ENCODE measurements around the gene TMEM43.
A peak's percentile ranks its signal among the peaks of the same experiment; 100 is the strongest.

Gene TMEM43

GRCh38 chr3:14152963-14153355 is 28.1 kb downstream of the TMEM43 start:
- DNase-seq = no peak

DNA sequence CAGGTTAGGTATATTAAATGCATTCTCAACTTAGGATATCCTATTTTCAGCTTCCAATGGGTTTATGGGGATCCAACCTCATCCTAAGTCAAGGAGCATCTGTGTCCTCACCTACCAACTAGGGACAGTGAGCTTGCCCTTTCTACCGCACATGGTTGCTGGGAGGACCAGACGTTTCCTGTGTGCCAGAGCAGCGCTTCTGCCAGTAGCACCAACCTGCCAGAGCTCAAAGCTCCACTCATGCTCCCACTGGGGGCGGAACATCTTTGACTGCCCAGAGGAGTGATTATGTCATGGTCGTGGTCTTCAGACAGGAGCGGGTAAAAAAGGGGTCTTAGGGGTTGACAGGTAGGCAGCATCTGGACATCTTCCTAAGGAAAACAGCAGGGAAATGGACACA is 28.8 kb downstream of the TMEM43 start:
- DNase-seq = no peak

GRCh38 chr3:14154276-14154675 is 29.4 kb downstream of the TMEM43 start:
- DNase-seq = no peak

DNA sequence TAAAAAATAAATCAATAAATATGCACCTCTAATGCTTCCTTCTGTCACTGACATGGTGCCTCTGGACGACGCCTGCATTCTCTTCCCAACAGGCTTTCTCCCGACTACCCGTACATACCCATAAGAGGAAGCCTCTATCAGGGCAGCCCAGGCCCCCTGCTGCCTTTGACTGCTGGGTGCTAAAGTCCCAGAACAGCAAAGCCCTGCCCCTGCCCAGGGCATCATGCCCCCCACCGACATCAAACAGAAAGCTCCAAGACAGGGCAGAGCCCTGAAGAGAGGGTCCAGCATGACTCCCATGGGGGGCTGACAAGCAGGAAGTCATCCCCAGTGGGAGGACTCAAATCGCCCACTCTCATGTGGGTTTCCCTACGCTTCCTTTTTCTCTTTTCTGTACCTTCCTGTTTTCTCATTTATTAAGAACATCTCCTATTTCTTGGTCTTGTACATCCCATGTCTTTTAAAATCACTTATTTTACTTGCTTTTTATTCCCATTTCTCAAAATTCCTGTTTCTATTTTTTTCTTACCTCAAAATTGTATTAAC is 30.1 kb downstream of the TMEM43 start:
- no peak for DNase-seq

DNA sequence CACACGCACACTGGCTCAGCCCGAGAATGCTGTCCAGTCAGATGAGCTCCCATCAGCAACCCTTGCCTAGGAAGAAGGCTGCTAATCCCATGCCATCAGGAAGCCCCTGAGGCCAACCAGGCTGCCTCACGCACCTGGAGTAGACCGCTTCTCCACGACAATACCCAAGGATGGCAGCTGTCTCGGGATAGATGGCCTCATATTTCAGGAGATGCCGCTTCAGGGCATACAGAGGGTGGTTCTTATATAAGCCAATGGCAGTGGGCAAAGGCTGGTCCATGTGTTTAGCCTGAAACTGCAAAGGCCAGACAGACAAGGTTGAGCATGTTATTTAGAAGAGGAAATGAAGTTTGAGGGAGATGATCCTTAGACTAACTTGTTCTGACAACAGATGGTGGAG is 31.3 kb downstream of the TMEM43 start:
- DNase-seq = no peak

- DNase-seq = no peak
Observed at GRCh38 chr3:14156843-14157561, 32.1 kb downstream of the TMEM43 start.

DNA sequence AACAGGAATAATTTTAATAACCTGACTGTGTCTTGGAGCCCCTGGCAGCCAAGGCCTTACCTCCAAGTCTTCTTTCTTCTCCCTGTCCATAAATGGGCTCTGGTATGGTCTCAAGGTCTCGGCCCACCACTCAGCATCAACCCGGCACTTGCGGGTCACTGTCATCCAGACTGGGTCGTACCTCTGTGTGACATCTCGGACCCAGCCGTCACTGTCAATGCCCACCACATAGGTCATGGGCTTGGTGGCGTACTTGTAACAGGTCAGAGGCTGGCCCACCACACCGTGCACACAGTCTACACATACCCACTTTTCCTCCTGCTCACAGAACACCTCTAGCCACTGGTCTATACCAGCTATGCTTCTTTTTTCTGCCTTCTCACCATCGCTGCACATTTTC is 33.1 kb downstream of the TMEM43 start:
- no peak for DNase-seq

- no peak for DNase-seq
Observed at GRCh38 chr3:14158370-14158769, 33.5 kb downstream of the TMEM43 start.

DNA sequence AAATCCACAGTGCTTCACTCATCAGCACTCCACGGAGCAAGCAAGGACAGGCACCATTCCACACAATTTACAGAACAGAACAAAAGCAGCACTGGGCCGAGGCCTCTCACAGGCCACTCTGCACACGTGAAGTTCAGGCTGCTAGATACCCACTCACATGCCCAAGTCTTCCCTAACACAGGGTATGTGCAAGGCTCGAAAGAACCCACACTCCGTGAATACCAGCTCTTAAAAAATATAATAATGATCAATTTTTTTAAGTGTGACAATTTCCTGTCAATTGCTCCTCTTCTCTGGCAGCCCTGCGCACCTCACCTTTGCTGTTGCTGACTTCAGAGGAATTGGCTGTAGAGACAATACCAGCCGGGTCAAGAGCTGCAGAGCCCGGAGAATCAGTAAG is 34.6 kb downstream of the TMEM43 start:
- DNase-seq = no peak

- DNase-seq = no peak
Observed at GRCh38 chr3:14161282-14161681, 36.4 kb downstream of the TMEM43 start.

DNA sequence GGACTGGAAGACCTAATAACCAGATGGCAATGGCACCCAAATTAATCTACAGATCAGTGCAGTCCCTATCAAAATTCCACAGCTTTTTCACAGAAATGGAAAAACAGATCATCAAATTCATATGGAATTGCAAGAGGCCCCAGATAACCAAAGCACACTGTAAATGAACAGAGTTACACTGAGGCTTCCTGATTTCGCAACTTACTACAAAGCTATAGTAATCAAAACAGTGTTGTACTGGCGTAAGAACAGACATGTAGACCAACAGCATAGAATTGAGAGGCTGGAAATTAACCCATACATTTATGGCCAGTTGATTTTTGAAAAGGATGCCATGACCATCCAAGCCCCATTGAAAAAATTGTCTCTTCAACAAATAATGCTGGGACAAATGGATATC is 37.3 kb downstream of the TMEM43 start:
- no peak for DNase-seq

DNA sequence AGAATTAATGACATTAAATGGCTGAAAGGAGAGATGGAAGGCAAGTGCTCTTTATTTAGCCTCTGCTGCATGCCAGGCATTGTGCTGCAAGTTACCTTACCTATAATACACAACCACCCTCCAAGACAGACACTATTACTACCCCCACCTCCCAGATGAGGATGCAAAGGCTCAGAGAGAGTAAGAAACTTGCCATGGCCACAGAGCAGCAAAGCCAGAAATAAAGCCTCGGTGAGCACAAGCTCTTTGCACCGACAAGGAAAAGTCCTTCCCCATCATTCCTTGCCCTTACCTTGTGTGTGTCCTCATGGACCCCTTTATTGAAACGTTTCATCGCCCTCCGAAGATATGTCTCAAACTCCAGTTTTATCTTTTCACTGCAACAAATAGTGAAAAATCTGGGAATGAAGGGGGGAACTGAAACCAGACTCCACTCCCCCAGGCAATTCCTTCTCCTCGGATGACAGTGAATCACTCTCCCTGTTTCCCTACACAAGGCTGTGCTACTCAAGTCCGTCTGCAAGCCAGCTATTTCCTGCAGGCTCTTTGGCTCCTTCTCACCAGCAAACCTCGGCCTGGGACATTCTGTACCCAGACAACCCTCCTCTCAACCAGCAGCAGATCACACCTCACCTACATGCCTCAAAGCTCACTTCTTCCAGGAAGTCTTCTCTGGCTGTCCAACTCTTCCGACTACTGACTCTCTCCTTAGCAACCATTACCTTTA is 42.2 kb downstream of the TMEM43 start:
- DNase-seq = no peak

DNA sequence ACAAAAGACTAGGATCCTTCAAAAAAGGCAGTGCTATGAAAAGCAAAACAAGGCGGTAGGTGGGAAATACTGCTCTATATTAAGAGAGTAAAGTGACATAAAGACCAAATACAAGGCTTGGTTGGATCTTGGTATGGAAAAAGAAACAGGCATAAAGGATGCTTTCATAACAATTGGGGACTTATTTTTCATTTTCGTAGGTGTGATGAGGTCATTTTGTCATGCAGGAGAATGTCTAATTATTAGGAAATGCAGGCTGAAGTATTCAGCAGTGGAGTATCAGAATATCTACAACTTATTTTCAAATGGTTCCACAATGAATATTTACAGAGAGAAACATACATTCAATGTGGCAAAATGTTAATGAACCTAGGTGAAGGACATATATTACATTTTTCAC is 44.6 kb downstream of the TMEM43 start:
- DNase-seq = no peak

GRCh38 chr3:14169871-14170270 is 45.0 kb downstream of the TMEM43 start:
- no peak for DNase-seq

- DNase-seq = no peak
Observed at GRCh38 chr3:14170531-14171159, 45.8 kb downstream of the TMEM43 start.

- no peak for DNase-seq
Observed at GRCh38 chr3:14172496-14172895, 47.6 kb downstream of the TMEM43 start.

DNA sequence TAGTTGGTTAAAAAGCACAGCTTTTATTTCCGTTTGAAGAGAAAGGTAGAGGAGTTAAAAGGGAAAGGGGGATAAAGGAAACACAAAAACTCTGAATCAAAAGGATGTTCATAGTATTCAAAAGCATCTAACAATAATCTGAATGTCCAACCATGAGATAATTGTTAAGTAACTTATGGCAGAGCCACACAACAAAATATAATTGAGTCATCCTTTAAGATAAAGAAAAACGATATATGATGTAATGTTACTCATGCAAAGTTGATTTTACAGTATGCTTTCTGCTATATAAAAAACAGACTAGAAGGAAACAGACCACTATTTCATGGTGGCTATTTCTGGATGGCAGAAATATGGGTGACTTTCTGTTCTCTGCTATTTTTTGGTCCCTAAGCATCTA is 49.6 kb downstream of the TMEM43 start:
- DNase-seq = no peak

GRCh38 chr3:14175383-14176037 is 50.7 kb downstream of the TMEM43 start:
- DNase-seq = no peak

DNA sequence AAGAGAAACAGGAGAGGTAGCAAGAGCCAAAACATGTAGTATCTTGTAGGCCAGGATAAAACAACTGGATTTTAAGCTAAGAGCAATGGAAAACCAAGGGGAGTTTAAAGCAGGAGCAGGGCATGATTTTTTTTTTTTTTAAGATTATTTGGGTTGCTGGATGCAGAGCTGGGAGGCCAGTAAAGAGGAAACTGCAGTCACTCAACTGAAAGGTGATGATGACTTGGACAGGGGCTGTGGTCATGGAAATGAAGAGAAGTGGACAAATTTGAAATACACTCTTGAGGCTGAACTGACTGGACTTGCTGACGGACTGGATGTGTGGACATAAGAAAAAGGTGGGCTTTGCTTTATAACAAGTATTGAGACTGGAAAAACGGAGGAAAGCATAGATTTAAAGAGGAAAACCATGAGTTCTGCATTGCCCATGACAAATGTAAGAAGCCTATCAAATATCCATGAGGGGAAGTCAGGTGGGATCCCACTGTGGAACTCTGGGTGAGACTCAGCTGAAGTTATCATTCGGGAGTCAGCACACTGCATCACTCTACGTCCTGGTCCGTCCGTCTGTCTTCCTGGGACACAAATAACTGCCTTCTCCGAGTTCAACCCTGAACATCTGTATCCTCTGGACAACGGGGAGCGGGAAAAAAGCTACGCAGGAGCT is 52.9 kb downstream of the TMEM43 start:
- DNase-seq = no peak

- DNase-seq = peak; percentile 97
Observed at GRCh38 chr3:14178247-14179113, 53.6 kb downstream of the TMEM43 start, which contains the start of the genes LSM3 and XPC. Gene LSM3, plus strand, starts transcription at chr3:14178817. Its CDS starts 44 bp downstream, at chr3:14178861. Gene XPC, minus strand, starts transcription at chr3:14178601. Its CDS starts 33 bp downstream, at chr3:14178568.

- DNase-seq = no peak
Observed at GRCh38 chr3:14179114-14179465, 54.2 kb downstream of the TMEM43 start.

GRCh38 chr3:14179795-14180194 is 54.9 kb downstream of the TMEM43 start:
- no peak for DNase-seq

Data from SIG-M5 (cell line).